ENCODE results near the gene RNF141.

GRCh38 chr11:10498022-10498400 is 43.0 kb downstream of the RNF141 start:
- no peak for TF ChIP-seq POLR2AphosphoS5 (IDR thresholded peaks at IDR 0.05; ENCODE audit: borderline replicate concordance, low read depth, low read length)
- no peak for TF ChIP-seq EZH2 (IDR thresholded peaks at IDR 0.05)
- TF ChIP-seq FOXP2 (optimal IDR thresholded peaks at IDR 0.05; ENCODE audit: control extremely low read depth, extremely low read length, insufficient read depth), result no peak

All from SK-N-MC (cell line).